PC-3 (cell line): ENCODE measurements around the gene KCNQ1. TPM values are rescaled to one million over a fixed set of nuclear protein-coding genes. Genes with fewer than 3 reads are reported as not detected.

Experiments
- ATAC-seq: fragments of 200-7000 bp; cut with Tn5 transposase; 2 replicates; pipeline ENCODE4 v1.9.1; 2020; ENCODE audit warnings: mild to moderate bottlenecking, moderate library complexity
- BruUV-seq: library from RNA; stranded (reverse); fragments of 400-500 nt; replicated peaks from 2 replicates; lab custom pipeline; 2021; lab: Mats Ljungman, UMichigan
- CTCF ChIA-PET: fragments of 300-600 bp; sonication (Branson Sonifier 250); formaldehyde crosslinking; loops from one replicate; lab custom pipeline; 2022; ENCODE audit warnings: antibody characterized with exemption; lab: Charles Lee
- POLR2A ChIA-PET: fragments of 300-600 bp; sonication (Branson Sonifier 250); formaldehyde crosslinking; loops from one replicate; lab custom pipeline; 2022; ENCODE audit warnings: antibody characterized with exemption; ENCODE audit not compliant: unreplicated experiment; lab: Charles Lee
- DNase-seq: peaks from one replicate; pipeline ENCODE4 v3.0.0-alpha.2; 2015
- H2AFZ ChIP-seq: fragments of 300-600 bp; sonication (generic); 2 replicates; pipeline ENCODE4 v1.6.0; 2016; ENCODE audit warnings: antibody characterized with exemption, low read length
- H3F3A ChIP-seq: fragments of 300-600 bp; sonication (generic); one replicate; pipeline ENCODE4 v1.6.0; 2017; ENCODE audit warnings: antibody characterized with exemption, low read length, control low read depth, mild to moderate bottlenecking; ENCODE audit not compliant: unreplicated experiment
- H3K27ac ChIP-seq: fragments of 300-600 bp; sonication (generic); 2 replicates; pipeline ENCODE4 v1.5.1; 2016; ENCODE audit warnings: mild to moderate bottlenecking, low read length
- H3K27me3 ChIP-seq: fragments of 300-600 bp; sonication (generic); 2 replicates; pipeline ENCODE4 v1.6.1; 2016; ENCODE audit warnings: low read length, mixed read lengths
- H3K36me3 ChIP-seq: fragments of 300-600 bp; sonication (generic); 2 replicates; pipeline ENCODE4 v1.6.1; 2016; ENCODE audit warnings: low read depth, mixed run types, low read length, mixed read lengths
- H3K4me1 ChIP-seq: fragments of 300-600 bp; sonication (generic); 2 replicates; pipeline ENCODE4 v1.5.1; 2016; ENCODE audit warnings: low read length; ENCODE audit not compliant: insufficient read depth
- H3K4me2 ChIP-seq: fragments of 300-600 bp; sonication (generic); 2 replicates; pipeline ENCODE4 v1.6.0; 2016; ENCODE audit warnings: low read length
- H3K4me3 ChIP-seq: fragments of 300-600 bp; sonication (generic); 2 replicates; pipeline ENCODE4 v1.5.1; 2016; ENCODE audit warnings: mild to moderate bottlenecking, low read length, mixed read lengths
- H3K79me2 ChIP-seq: fragments of 300-600 bp; sonication (generic); 2 replicates; pipeline ENCODE4 v1.6.1; 2017; ENCODE audit warnings: low read length, mixed read lengths
- H3K9ac ChIP-seq: fragments of 300-600 bp; sonication (generic); 2 replicates; pipeline ENCODE4 v1.6.0; 2016; ENCODE audit warnings: mild to moderate bottlenecking, low read length
- H3K9me2 ChIP-seq: fragments of 300-600 bp; sonication (generic); replicated peaks from 2 replicates; pipeline ENCODE4 v1.6.1; 2016; ENCODE audit warnings: mixed run types, low read length, mixed read lengths
- H3K9me3 ChIP-seq: fragments of 300-600 bp; sonication (generic); 2 replicates; pipeline ENCODE4 v1.6.1; 2016; ENCODE audit warnings: low read length, mixed read lengths
- H4K20me1 ChIP-seq: fragments of 300-600 bp; sonication (generic); 2 replicates; pipeline ENCODE4 v1.6.1; 2016; ENCODE audit warnings: low read length, mixed read lengths
- EZH2 ChIP-seq: fragments of 300-600 bp; sonication (generic); IDR thresholded peaks from one replicate; pipeline ENCODE4 v1.6.1; 2017; ENCODE audit warnings: antibody characterized with exemption, mild to moderate bottlenecking, low read length; ENCODE audit not compliant: unreplicated experiment
- EZH2phosphoT487 ChIP-seq: fragments of 300-600 bp; sonication (generic); IDR thresholded peaks from 2 replicates; pipeline ENCODE4 v1.6.1; 2018; ENCODE audit warnings: mild to moderate bottlenecking, antibody characterized with exemption, low read length, borderline replicate concordance
- intact Hi-C: fragments of 100-400 bp; cut with micrococcal nuclease; formaldehyde crosslinking; loops from 2 replicates; pipeline ENCODE4 v1.9.0; 2023
- total RNA-seq: library from RNA; depleted of rRNA; stranded (reverse); fragments of >200 nt; gene quantifications from 2 replicates; pipeline ENCODE4 v1.2.3, GENCODE V29; 2014
- TF ChIP-seq, protein P1 (sequence below): fragments of 300-600 bp; sonication (generic); conservative IDR thresholded peaks from 2 replicates; pipeline ENCODE4 v1.5.1; 2017; ENCODE audit warnings: antibody characterized with exemption, low read depth, mild to moderate bottlenecking, low read length

Gene KCNQ1
- total RNA-seq, 1 experiment from 2014 or later, result 0.40 TPM

DNA sequence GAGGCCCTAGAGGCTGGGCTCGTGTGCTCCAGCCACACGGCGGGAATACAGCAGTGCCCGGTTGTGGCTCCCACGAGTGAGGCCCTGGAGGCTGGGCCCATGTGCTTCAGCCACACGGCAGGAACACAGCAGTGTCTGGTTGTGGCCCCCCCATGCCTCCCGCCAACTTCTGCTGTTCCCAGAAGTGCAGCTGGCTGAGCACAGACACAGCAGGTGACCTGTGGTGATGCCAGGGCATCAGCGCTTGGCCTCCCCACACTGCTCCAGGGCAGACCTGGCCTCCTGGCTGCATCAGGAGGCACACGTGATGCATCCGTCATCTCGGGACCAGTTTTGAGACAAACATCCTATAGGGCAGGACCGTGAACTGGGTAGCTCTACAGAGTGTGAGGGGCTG is 144.7 kb downstream of the KCNQ1 start:
- ChIA-PET CTCF (no interaction called here), POLR2A (no interaction called here)
- no peak for ATAC-seq
- Histone ChIP-seq H3K9me3 (no peaks in the 10 kb centered on the region), H3K36me3 (no peaks in the 10 kb centered on the region), H3K79me2 (no peaks in the 10 kb centered on the region), H4K20me1 (no peaks in the 10 kb centered on the region), H3K9me2 (no peaks in the 10 kb centered on the region), H3K4me1 (no peaks in the 10 kb centered on the region), H3K27ac (no peak overlapping the region), H3K27me3 (no peaks in the 10 kb centered on the region), H3K4me2 (no peak overlapping the region), H3K4me3 (no peak overlapping the region), H3F3A (no peaks in the 10 kb centered on the region), H2AFZ (no peak overlapping the region), H3K9ac (no peak overlapping the region)
- no peak for DNase-seq
- no TSS peak for BruUV-seq
- TF ChIP-seq, protein P1, sequence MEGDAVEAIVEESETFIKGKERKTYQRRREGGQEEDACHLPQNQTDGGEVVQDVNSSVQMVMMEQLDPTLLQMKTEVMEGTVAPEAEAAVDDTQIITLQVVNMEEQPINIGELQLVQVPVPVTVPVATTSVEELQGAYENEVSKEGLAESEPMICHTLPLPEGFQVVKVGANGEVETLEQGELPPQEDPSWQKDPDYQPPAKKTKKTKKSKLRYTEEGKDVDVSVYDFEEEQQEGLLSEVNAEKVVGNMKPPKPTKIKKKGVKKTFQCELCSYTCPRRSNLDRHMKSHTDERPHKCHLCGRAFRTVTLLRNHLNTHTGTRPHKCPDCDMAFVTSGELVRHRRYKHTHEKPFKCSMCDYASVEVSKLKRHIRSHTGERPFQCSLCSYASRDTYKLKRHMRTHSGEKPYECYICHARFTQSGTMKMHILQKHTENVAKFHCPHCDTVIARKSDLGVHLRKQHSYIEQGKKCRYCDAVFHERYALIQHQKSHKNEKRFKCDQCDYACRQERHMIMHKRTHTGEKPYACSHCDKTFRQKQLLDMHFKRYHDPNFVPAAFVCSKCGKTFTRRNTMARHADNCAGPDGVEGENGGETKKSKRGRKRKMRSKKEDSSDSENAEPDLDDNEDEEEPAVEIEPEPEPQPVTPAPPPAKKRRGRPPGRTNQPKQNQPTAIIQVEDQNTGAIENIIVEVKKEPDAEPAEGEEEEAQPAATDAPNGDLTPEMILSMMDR, result no peak
- TF ChIP-seq EZH2 (no peak), EZH2phosphoT487 (no peak)
- intact Hi-C loops, result no loop called here

DNA sequence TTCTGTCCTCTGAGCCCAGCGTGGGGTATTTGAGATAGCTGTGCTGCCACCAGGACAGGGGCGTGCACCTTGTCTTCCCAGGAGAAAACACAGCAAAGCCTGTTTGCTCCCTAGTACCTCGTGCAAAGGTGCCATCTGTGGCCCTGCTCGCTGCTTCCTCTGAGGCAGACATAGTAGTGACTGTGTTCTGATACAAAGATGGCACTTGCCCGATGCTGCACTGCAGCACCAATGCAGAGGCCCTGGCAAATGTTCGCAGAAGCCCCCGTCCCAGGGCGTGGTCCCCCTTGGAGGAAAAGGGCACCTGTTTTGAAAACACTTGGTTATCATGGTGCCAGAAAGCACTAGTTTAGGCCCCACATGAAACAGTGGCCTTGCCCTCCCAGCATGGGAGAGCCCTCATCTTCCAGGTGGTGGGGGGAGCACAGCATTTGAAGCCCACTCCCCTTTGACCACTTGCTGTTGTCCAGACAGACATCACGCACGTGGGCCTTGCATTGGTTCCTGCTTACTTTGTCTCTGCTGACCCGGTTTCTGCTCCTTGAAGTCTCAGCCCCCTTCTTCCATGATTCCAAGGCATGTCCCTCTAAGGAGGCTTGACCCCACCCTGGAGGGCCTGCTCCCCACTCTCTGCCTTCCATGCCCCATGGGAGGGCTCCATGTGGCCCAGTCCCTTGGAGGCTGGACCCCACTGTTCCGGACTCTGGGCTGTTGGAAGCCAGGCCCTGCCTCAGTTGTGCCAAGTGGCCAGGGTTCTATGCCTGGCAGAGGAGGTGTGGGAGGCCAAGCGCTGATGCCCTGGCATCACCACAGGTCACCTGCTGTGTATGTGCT is 145.5 kb downstream of the KCNQ1 start:
- Histone ChIP-seq H3K4me2 (no peak overlapping the region), H3K4me1 (no peaks in the 10 kb centered on the region), H4K20me1 (no peaks in the 10 kb centered on the region), H3K9me3 (no peaks in the 10 kb centered on the region), H3K4me3 (no peak overlapping the region), H3K27ac (no peak overlapping the region), H3K9ac (no peak overlapping the region), H3K79me2 (no peaks in the 10 kb centered on the region), H2AFZ (no peak overlapping the region), H3F3A (no peaks in the 10 kb centered on the region), H3K36me3 (no peaks in the 10 kb centered on the region), H3K27me3 (no peaks in the 10 kb centered on the region), H3K9me2 (no peaks in the 10 kb centered on the region)
- BruUV-seq, result no TSS peak
- ChIA-PET CTCF (no interaction called here), POLR2A (interaction anchor here (0.5 kb wide), 1 partner anchor 14 kb away, joined by 3 read pairs; no protein-coding TSS in a partner anchor)
- TF ChIP-seq, protein P1, result no peak
- TF ChIP-seq EZH2 (no peak), EZH2phosphoT487 (no peak)
- no peak for ATAC-seq
- intact Hi-C loops, result no loop called here
- DNase-seq, result no peak
